Upper lobe of right lung (tissue), 1 donor: ENCODE results near the gene NFASC. TPM values are rescaled to one million over a fixed set of nuclear protein-coding genes. Genes with fewer than 3 reads are reported as not detected.

ENCODE experiments used
- ATAC-seq: fragments of 200-7000 bp; cut with Tn5 transposase; one replicate; pipeline ENCODE4 v1.9.1; 2020; ENCODE audit warnings: mild to moderate bottlenecking, moderate library complexity
- DNase-seq: peaks from one replicate; pipeline ENCODE4 v3.0.0-alpha.2; 2020
- H3K27ac ChIP-seq: fragments of 200-600 bp; one replicate; pipeline ENCODE4 v1.8.0; 2022
- H3K27me3 ChIP-seq: fragments of 200-600 bp; one replicate; pipeline ENCODE4 v1.8.0; 2022; ENCODE audit warnings: mild to moderate bottlenecking
- H3K36me3 ChIP-seq: fragments of 200-600 bp; one replicate; pipeline ENCODE4 v1.8.0; 2022
- H3K4me1 ChIP-seq: fragments of 200-600 bp; one replicate; pipeline ENCODE4 v1.8.0; 2022
- H3K4me3 ChIP-seq: fragments of 200-600 bp; one replicate; pipeline ENCODE4 v1.8.0; 2022; ENCODE audit warnings: mild to moderate bottlenecking
- H3K9me3 ChIP-seq: fragments of 200-600 bp; one replicate; pipeline ENCODE4 v1.8.0; 2022
- CTCF ChIP-seq: fragments of 200-600 bp; IDR thresholded peaks from one replicate; pipeline ENCODE4 v1.8.0; 2022; ENCODE audit warnings: antibody characterized with exemption
- intact Hi-C: fragments of 100-400 bp; cut with DNase I; formaldehyde crosslinking; loops from one replicate; pipeline ENCODE4 v1.11.0; 2022
- total RNA-seq: library from RNA; stranded (reverse); fragmentation: NEBNext Ultra II Directional; extraction: Animal tissue kit (Norgen Biotek cat#: 25700); gene quantifications from one replicate; pipeline ENCODE4 v1.2.1, GENCODE V29; 2021
- donor health status: DM: no; HTN: yes; CAD: no; lungs with severe emphysema.

Gene NFASC
- total RNA-seq, 1 donor from 2014 or later: 24.1 TPM

- no peaks in the 10 kb centered on the region for H3K36me3 ChIP-seq
- ATAC-seq (no peak), DNase-seq (no peak)
- no peak for TF ChIP-seq CTCF
- H3K4me3 ChIP-seq: no peak overlapping the region
- no peak overlapping the region for H3K27ac ChIP-seq
- peaks cover 15% of the 10 kb centered on the region for H3K27me3 ChIP-seq
- no peaks in the 10 kb centered on the region for H3K4me1 ChIP-seq
- H3K9me3 ChIP-seq: no peaks in the 10 kb centered on the region
- intact Hi-C loops: no loop called here
These were observed 26.3 kb downstream of the NFASC start for GRCh38 chr1:204896787-204897469.

- intact Hi-C loops: no loop called here
- Histone ChIP-seq H3K27ac (no peak overlapping the region), H3K4me3 (no peak overlapping the region), H3K36me3 (no peaks in the 10 kb centered on the region), H3K27me3 (peaks cover 13% of the 10 kb centered on the region), H3K9me3 (no peaks in the 10 kb centered on the region), H3K4me1 (no peaks in the 10 kb centered on the region)
- no peak for DNase-seq
- no peak for ATAC-seq
- TF ChIP-seq CTCF: no peak
These were observed 30.1 kb downstream of the NFASC start for GRCh38 chr1:204900721-204901120.

GRCh38 chr1:204902671-204903070, 32.0 kb downstream of the NFASC start:
- Histone ChIP-seq H3K9me3 (no peaks in the 10 kb centered on the region), H3K27me3 (no peaks in the 10 kb centered on the region), H3K27ac (no peak overlapping the region), H3K36me3 (no peaks in the 10 kb centered on the region), H3K4me3 (no peak overlapping the region), H3K4me1 (no peaks in the 10 kb centered on the region)
- DNase-seq: no peak
- peak; percentile 32 for ATAC-seq
- TF ChIP-seq CTCF: no peak
- intact Hi-C loops: no loop called here

- ATAC-seq: no peak
- no peak for TF ChIP-seq CTCF
- no peak overlapping the region for H3K4me3 ChIP-seq
- no peaks in the 10 kb centered on the region for H3K36me3 ChIP-seq
- H3K9me3 ChIP-seq: no peaks in the 10 kb centered on the region
- no peak overlapping the region for H3K27ac ChIP-seq
- intact Hi-C loops: no loop called here
- no peaks in the 10 kb centered on the region for H3K4me1 ChIP-seq
- no peaks in the 10 kb centered on the region for H3K27me3 ChIP-seq
- no peak for DNase-seq
These were observed 33.7 kb downstream of the NFASC start for GRCh38 chr1:204904228-204904810.

GRCh38 chr1:204909109-204909508, 38.4 kb downstream of the NFASC start:
- Histone ChIP-seq H3K36me3 (no peaks in the 10 kb centered on the region), H3K9me3 (no peaks in the 10 kb centered on the region), H3K4me1 (no peaks in the 10 kb centered on the region), H3K27ac (no peak overlapping the region), H3K4me3 (no peak overlapping the region), H3K27me3 (no peaks in the 10 kb centered on the region)
- intact Hi-C loops: no loop called here
- no peak for ATAC-seq
- DNase-seq: no peak
- TF ChIP-seq CTCF: no peak
